Jurkat, Clone E6-1 (cell line): ENCODE measurements around the gene SAMD14.

ENCODE experiments used
- DNase-seq: peaks from one replicate; pipeline ENCODE4 v3.0.0-alpha.2; 2011; ENCODE audit warnings: low read depth, low spot score
- H3K4me3 ChIP-seq: 2 replicates; pipeline ENCODE4 v1.5.1; 2011; ENCODE audit warnings: mild to moderate bottlenecking, low read length, control low read depth, moderate library complexity

SAMD14 gene

DNA sequence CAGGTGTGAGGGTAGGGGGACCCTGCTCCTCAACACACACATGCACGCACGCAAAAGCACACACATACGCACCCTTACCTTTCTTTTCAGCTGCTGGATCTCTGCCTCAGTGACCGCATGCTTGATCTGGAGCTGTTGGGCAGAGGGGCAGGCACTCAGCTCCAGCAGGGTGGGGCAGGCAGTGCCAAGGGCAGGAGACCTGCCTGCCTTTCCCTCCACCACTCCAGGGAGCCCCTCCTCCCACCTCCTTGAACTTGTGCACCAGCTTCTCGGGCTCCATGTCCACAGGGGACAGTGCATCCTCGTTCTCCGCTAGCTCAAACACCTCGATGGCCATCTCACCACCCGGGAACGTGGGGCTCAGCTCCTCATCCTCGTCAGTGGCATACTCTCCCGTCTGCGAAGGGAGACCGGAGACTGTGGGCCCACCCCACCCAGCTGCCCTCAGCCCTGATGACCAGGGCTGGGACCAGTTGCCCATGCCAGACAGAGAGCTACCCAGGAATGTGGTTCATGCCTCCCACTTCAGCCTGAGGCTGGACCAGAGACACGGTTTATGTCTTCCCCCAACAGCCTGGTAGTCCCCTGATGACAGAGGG is 9.3 kb upstream of the SAMD14 start:
- H3K4me3 ChIP-seq: no peak overlapping the region
- DNase-seq: no peak

DNA sequence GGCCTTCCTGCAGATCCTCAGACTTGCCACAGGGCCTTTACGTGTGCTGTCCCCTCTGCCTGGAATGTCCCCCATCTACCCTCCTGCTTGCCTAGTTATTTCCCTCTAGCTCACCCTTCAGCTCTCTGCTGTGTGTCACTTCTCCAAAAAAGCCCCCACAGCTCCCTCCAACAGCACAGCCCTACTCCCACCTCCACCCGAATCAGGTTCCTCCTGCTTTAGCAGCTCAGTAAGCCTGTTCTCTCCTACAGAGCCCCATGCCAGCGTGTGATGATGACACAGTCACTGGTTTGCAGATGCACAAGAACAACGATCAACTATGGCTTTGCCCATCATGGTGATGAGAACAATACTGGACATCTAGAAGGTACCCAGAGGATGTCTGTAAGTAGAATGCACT is 7.1 kb upstream of the SAMD14 start:
- DNase-seq: no peak
- no peak overlapping the region for H3K4me3 ChIP-seq

DNA sequence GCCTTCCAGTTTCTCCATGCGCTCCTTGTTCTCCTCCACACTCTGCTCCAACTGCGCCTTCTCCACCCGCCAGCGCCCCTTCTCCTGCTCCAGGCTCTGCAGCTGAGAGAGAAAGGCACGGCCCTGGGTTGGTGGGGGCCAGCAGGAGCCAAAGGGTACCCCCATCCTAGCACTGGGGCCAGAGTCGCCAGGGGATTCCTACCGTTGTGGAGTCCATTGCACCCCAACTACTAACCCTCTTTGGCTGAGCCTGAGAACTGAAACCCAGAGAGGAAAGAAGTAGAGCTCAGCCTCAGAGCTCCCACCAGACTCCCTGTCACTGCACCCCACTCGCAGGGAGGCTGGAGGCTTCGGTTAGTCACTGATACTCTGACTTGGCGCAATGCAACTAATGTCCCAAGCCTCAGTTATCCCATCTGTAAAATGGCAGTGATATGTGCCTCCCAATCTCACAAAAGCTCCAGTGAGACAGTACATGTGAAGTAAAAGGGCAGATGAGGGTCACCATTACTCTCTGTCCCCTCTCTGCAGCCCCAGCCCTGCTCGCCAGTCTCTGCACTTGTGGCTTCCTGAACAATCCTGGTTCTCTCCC is 6.2 kb upstream of the SAMD14 start:
- DNase-seq: no peak
- H3K4me3 ChIP-seq: no peak overlapping the region

DNA sequence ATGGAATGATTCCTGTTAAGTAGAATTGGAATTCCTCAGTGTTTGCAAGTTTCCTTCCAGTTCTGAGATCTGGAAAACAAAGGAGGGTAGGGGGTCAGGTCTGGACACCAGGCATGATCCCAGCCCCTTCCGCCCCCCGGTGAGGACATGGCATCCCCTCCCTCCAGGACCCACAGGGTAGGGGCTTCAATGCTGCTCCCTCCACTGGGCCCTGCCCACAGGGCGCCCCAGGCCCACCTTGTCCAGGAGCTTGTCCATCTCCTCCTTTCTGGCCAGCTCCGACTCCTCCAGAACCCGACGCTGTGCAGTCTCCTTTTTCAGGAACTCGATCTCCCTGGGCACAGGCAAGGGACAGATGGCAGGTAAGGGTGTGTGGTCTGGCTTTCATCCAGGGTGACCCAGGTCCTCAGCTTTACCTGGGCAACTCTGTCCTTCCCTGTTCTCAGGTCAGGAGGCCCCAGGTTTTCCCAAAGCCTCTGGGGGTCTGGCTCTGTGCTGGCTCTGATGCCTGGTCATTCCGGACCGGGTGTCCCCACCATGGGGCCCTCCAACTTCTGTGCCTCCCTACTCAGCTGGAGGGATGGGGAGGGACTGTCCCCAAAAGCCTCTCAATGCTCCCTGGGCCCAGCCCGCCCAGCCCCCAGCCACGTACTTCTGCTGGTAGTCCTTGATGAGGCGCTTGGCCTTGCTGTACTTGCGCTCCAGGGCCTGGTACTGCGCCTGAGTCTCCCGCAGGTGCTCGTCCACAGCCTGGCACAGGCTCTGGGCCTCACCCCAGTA is 5.5 kb upstream of the SAMD14 start:
- no peak overlapping the region for H3K4me3 ChIP-seq
- no peak for DNase-seq

DNA sequence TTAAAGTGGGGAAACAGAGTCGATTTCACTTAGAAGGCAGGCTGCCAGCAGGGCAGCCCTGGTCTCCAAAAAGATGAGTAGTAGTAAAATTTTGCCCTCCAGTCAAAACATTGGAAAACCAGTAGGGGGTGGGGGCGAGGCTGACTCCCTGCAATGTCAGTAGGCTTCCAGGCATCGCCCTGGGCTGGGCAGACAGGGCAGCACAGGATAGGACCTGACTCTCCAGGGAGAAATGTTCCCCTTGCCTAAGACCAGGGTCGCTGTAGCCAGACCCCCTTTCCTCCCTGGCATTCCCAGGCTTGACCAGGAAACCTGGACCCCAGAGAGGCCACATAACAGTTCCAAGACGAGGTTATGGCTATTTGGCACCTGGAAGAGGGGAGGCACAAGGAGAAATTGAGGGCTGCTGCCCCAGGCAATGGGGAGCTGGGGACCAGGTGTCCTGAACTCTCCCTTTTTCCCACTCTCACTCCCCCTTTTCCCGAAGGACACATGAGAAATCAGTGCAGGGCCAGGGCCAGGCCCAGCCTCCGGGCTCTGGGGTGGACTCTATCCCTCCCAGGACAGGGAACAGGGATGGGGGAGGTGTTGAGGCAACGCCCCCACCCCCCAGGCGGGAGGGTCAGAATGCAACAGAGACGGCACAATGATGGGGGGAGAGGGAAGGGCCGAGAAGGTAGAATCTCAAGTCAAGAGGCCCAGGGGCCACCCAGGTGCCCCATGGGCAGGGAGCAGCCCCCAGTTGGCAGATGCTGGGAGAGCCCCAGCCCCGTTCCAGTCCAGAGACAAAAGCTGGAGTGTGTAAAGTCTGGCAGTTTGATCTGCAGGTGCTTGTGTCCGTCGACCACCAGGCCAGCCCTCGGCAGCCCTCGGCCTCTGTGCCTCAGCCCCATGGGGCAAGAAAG is 4.5 kb upstream of the SAMD14 start:
- no peak overlapping the region for H3K4me3 ChIP-seq
- DNase-seq: no peak

DNA sequence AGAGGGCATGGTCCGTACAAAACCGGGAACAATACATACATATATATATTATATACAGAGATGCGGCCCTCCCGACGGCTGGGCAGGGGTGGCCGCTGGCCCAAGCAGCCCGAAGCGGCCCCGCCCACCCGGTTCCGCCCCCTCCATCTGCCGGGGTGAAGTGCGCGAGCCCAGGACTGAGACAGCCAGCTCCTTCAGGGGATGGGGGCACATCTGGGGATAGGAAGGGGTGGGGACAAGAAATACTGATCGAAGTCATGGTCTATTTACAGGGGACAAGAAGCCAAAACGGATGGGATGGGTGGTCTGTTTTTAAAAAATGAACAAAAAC is 3.8 kb upstream of the SAMD14 start:
- no peak overlapping the region for H3K4me3 ChIP-seq
- no peak for DNase-seq

DNA sequence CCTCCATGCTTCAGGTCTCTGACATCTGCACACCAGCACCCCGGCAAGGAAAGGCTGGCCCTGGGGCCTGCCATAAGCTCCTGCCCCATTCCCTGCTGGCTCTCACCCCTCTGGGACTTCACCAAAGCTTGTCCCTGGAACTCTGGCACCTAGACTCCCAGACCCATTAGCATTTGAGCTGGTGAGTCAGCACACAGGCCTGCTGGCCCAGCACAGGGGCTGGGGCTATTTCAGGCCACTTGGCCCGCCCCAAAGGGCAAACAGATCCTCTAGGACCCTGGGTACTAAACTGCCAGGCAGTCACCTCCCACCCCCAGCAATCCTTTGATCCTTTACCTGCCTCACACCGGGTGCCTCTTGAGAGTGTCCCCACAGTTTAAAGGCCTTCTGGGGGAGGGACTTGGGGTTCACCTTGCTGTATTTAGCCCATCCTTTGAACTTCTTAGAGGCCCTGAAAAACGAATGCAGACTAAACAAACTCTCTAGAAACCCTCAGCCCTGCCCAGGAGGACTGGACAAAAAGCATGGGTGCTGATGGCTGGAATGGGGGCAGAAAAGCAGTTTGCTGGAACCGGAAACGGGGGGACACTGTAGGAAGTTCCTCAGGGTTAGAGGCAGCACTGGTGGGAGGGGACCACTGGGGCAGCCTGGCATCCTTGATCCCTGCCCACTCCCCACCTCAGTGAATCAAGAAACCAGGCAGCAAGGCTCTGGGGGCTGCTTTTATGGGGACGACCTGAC is 3.2 kb upstream of the SAMD14 start:
- H3K4me3 ChIP-seq: no peak overlapping the region
- no peak for DNase-seq

DNA sequence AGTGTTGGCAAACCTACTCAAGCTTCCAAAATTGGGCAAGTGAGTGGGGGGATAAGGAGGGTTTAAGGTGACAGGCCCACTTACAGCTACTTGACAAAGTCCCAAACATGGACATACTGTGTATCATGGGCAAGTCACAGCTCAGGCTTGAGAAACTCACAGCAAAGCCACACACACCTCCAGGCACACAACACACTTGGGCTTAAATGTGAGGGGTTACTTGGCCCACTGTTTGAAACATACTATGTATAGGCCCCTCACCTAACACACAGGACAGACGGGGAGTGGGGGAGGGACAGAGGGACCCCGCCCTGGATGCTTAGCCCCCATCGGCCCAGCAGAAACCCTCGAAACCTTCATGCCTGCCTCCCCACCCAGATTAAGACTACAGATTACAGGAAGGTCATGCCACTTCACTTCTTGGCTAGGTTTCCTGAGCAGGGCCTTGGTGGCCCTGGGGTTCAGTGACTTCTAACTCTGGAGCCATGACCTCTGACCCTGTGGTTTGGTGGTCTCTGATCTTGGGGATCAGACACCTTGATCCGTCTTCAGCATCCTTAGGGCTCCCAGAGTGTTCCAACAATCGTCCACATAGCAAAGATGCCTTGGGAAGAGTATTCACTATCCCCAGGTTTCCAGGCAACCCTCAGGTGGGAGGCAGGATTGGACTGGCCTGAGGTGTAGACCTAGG is 2.3 kb upstream of the SAMD14 start:
- H3K4me3 ChIP-seq: no peak overlapping the region

DNA sequence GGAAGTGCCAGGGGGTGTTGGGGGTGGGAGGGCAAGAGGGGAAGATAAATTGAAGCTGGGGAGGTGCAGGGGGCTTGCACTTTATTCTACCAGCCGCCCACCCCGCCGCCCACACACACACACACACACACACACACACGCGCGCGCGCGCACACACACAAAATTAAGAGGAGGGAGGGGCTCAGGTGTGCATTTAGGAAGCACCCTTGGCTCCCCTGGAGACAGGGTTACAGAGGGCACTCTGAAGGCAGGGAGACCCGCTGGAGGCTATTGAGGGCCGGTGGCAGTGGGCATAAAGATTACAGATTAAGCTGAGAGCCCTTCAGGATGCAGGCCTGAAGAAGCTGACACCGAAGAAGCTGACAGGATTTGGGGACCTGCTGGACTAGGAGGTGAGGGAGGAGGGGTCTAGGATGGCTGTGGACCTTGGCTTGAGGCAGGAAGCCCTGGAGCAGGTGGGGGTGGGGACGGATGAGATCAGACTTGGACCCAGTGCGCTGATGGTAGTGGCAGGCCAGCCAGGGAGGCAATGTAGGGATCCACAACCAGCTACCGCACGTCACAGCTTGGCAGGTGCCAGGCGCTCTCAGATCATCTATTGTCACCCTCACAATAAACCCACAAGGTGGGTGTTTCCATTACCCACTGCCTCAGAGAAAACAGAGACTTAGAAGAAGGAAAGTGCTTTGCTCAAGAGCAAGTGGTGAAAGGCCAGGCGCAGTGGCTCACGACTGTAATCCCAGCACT is 772 bp upstream of the SAMD14 start:
- DNase-seq: no peak
- H3K4me3 ChIP-seq: no peak overlapping the region

More for the DNA sequence above, 2.3 kb upstream of the SAMD14 start:
- DNase-seq: no peak

DNA sequence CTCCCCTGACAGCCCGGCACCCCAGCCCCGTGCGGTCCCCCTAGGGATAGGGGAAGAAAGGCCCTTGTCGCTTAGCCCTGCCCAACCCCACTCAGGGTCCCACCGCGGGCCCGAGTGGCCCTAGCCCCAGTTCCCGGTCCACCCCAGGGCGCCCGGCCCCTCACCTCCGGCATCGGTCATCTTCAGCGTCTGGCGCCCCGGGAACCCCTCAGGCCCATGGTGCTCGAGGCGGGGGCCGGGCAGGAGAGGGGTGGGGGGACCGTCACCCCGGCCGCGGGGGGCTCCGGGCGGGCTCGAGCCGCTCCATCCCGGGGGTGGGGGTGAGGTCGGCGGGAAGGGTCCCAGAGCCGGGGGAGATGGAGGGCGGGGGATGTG is 620 bp downstream of the SAMD14 start:
- H3K4me3 ChIP-seq: no peak overlapping the region
- no peak for DNase-seq

DNA sequence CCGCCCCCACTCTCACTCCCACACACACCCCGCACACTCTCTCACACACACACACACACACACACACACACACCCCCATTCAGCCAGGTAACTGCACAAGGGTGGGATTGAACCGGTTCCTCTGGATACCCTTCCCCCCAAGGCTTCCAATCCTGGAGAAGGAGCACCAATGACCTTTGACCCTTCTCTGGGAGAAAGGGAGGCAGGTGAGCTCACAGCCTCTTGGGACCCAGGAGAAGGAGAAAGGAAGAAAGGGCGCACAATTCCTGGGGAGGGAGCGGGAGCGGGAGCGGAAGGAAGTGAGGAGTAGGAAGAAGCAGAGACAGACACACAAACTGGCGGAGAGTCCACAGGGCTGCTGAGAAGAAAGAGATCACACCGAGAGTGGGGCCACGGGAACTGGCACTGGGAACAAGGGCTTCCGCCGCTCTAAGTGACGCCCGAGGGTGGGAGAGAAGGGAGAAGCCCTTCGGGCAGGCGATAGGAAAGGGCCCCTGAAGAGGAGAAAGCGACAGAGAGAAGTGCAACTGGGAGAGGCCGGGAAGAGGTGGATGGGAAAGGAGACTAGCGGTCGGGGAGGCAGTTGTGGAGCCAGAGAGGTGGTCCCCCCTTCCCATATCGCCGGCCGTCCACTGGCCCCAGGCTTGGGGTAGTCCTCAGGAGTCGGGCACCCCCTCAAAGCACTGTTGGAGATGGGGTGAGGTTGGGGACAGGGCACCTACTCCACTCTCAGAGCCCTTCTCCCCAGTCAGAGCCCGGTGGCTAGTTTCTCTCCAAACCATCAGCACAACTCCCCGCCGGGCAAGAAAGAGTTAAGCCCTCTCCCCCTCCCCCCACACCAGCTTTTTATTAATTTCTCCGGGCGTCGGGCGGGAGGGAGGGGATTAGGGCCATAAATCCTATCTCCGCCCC is 1.3 kb downstream of the SAMD14 start:
- H3K4me3 ChIP-seq: no peak overlapping the region
- DNase-seq: no peak

DNA sequence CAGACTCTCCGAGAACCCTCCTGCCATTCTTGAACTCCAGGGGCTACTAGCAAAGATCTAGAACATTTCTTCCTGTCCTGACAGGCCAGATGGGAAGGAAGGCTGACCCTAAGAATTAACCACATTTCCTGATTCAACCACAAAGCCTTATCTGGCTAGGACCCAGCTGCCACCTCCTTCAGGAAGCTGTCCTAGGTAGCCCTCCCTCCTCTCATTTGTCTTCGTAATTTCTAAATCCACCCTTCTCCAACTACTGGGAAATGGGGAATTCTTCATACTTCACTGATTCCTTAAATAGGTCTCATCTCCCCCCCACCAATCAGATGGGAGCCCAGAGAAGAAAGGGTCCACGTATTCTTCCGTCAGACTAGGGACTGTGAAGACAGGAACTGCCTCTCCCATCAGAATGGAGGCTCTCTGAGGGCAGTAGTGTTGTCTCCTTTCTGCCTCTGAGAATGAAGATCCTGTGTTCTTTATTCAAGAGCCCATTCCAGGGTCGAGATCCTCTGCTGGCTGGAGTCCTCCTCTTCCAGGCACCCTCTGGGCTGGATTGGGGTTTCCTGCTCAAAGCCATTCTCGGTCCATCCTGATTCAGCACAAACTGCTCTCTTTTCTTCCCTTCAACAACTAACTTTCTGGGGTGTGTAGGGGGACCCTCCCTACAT is 2.1 kb downstream of the SAMD14 start:
- no peak overlapping the region for H3K4me3 ChIP-seq
- no peak for DNase-seq

DNA sequence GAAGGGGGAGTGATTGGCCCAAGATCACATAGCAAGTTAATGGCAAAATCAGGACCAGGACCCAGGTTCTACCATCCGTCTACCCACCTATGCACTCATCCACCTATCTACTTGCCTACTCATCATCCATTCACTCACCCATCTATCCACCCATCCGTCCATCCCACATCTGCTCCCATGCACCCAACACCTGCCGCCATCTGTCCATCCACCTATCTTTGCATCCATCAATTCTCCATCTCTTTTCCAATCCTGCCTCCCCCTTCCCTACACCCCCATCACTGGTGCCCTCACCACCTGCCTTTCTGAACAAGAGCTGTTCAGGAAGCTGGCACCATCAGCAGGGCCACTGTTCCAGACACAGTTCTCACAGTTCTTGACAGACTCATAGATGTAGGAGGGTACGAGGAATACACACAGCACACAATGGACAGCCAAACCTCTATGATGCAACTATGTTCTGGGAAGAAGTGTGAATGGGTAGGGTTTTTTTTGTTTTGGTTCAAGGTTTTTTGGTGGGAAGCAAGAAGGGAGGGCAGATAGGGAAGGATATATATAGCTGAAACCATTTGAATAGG is 4.5 kb downstream of the SAMD14 start:
- no peak for DNase-seq

DNA sequence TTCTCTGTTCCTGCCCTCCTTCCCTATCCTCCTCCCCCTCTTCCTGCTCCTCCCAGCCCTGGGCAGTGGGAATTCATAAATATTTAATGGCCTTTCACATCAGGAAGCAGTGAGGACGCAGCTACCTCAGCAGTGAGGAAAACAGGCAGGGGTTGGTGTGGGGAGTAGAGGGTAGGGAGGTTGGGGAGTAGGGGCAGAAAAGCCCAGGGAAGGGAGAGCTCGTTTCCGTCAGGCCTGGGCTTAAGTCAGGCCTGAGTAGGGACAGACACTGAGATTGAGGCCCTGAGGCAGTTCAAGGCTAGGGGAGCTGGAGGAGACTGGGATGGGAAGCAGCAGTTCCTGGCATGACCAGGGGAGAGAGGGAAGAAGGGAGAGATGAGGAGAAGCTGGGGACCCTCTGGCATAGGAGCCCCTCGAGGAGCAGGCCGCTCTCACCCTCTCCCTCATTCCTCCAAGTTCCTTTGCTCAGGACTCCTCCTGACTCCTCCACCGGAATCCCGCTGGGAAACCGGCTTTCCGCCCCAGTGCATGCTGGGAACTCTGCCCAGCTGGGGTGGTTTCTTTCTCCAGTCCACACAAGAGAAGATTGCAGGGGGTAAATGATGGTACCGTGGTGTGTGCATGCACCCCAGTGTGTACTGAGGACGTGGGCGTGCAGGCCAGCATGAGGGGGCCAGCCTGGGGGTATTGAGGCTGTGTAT is 6.2 kb downstream of the SAMD14 start:
- DNase-seq: no peak
- H3K4me3 ChIP-seq: no peak overlapping the region

More for the DNA sequence above, 4.5 kb downstream of the SAMD14 start:
- H3K4me3 ChIP-seq: no peak overlapping the region

DNA sequence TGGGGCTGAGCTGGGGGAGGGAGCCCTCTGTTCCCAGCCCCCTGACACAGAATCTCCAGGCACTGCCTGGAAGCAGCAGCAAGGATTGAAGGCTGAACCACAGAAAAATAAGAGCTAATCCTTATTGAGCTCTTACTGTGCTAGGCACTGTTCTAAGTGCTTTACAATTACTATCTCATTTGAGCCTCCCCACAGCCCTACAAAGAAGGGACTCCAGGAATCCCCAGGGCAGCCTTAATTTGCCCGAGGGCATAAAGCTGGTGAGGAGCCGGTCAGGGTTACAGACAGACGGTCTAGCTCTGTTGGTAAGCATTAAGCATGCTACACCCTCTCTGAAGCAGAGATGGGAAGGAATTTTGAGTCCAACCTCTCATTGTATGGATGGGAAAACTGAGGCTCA is 7.0 kb downstream of the SAMD14 start:
- DNase-seq: no peak
- no peak overlapping the region for H3K4me3 ChIP-seq
